ENCODE measurements around the gene CPE. TPM values are rescaled to one million over a fixed set of nuclear protein-coding genes. Genes with fewer than 3 reads are reported as not detected.

Gene CPE
- total RNA-seq, 4 donors from 2014 or later, result 126 to 272 (median 201) TPM

GRCh38 chr4:165394275-165394674 lies 15.5 kb downstream of the CPE start:
- no peaks in the 10 kb centered on the region for H3K27me3 ChIP-seq
- no peak overlapping the region for H3K4me3 ChIP-seq
- H3K36me3 ChIP-seq, result no peaks in the 10 kb centered on the region
- peaks cover 0 to 15% (median 0%) of the 10 kb centered on the region in 3 donors for H3K4me1 ChIP-seq
- TF ChIP-seq CTCF (IDR thresholded peaks at IDR 0.05), result no peak
- no peak for TF ChIP-seq POLR2AphosphoS5 (IDR thresholded peaks at IDR 0.05)
- TF ChIP-seq EP300 (IDR thresholded peaks at IDR 0.05), result no peak
- TF ChIP-seq POLR2A (IDR thresholded peaks at IDR 0.05), result no peak
- no peaks in the 10 kb centered on the region for H3K9me3 ChIP-seq
- WGBS, 2 donors (ENCODE audit: low coverage in 1 of 2), result 63 to 70% methylated on average over 5 of the region's 5 CpGs
- no peak for ATAC-seq
- no peak overlapping the region for H3K27ac ChIP-seq

- 15 to 20% methylated on average over 1 of the region's 1 CpG for WGBS, 2 donors (ENCODE audit: low coverage in 1 of 2)
- Histone ChIP-seq H3K4me3 (no peak overlapping the region), H3K36me3 (no peaks in the 10 kb centered on the region), H3K9me3 (no peaks in the 10 kb centered on the region), H3K4me1 (peaks cover 0 to 12% (median 0%) of the 10 kb centered on the region in 3 donors), H3K27ac (no peak overlapping the region), H3K27me3 (no peaks in the 10 kb centered on the region)
- TF ChIP-seq POLR2AphosphoS5 (IDR thresholded peaks at IDR 0.05) (no peak), CTCF (IDR thresholded peaks at IDR 0.05) (no peak), EP300 (IDR thresholded peaks at IDR 0.05) (no peak), POLR2A (IDR thresholded peaks at IDR 0.05) (no peak)
- ATAC-seq, result no peak
Measured at GRCh38 chr4:165398570-165398969, 19.8 kb downstream of the CPE start.

GRCh38 chr4:165402375-165402774 lies 23.6 kb downstream of the CPE start:
- H3K27ac ChIP-seq, result no peak overlapping the region
- no peak for TF ChIP-seq EP300 (IDR thresholded peaks at IDR 0.05)
- no peak for TF ChIP-seq POLR2AphosphoS5 (IDR thresholded peaks at IDR 0.05)
- TF ChIP-seq POLR2A (IDR thresholded peaks at IDR 0.05), result no peak
- TF ChIP-seq CTCF (IDR thresholded peaks at IDR 0.05), result no peak
- peaks cover 0 to 9% of the 10 kb centered on the region in 2 donors for H3K36me3 ChIP-seq
- H3K9me3 ChIP-seq, result no peaks in the 10 kb centered on the region
- H3K4me3 ChIP-seq, result no peak overlapping the region
- no peak for ATAC-seq
- 75 to 90% methylated on average over 8 to 9 of the region's 9 CpGs for WGBS, 2 donors (ENCODE audit: low coverage in 1 of 2)
- peaks cover 0 to 9% (median 0%) of the 10 kb centered on the region in 3 donors for H3K4me1 ChIP-seq
- no peaks in the 10 kb centered on the region for H3K27me3 ChIP-seq

- Histone ChIP-seq H3K36me3 (peaks cover 0 to 9% of the 10 kb centered on the region in 2 donors), H3K27me3 (no peaks in the 10 kb centered on the region), H3K4me3 (no peak overlapping the region), H3K27ac (no peak overlapping the region), H3K4me1 (peaks cover 0 to 9% (median 0%) of the 10 kb centered on the region in 3 donors), H3K9me3 (no peaks in the 10 kb centered on the region)
- no peak for ATAC-seq
- no peak for TF ChIP-seq POLR2A (IDR thresholded peaks at IDR 0.05)
- no peak for TF ChIP-seq POLR2AphosphoS5 (IDR thresholded peaks at IDR 0.05)
- no peak for TF ChIP-seq CTCF (IDR thresholded peaks at IDR 0.05)
- no peak for TF ChIP-seq EP300 (IDR thresholded peaks at IDR 0.05)
- 69 to 86% methylated on average over 2 of the region's 2 CpGs for WGBS, 2 donors (ENCODE audit: low coverage in 1 of 2)
Measured at GRCh38 chr4:165403048-165403447, 24.2 kb downstream of the CPE start.

GRCh38 chr4:165403637-165404036 lies 24.8 kb downstream of the CPE start:
- no peak for TF ChIP-seq POLR2A (IDR thresholded peaks at IDR 0.05)
- TF ChIP-seq CTCF (IDR thresholded peaks at IDR 0.05), result no peak
- no peak for TF ChIP-seq EP300 (IDR thresholded peaks at IDR 0.05)
- no peak for TF ChIP-seq POLR2AphosphoS5 (IDR thresholded peaks at IDR 0.05)
- Histone ChIP-seq H3K9me3 (no peaks in the 10 kb centered on the region), H3K27ac (no peak overlapping the region), H3K27me3 (no peaks in the 10 kb centered on the region), H3K4me3 (no peak overlapping the region), H3K4me1 (peaks cover 0 to 4% (median 0%) of the 10 kb centered on the region in 3 donors), H3K36me3 (peaks cover 0 to 9% of the 10 kb centered on the region in 2 donors)
- WGBS, 2 donors (ENCODE audit: low coverage in 1 of 2), result 94 to 100% methylated on average over 1 to 4 of the region's 4 CpGs
- ATAC-seq, result no peak
